Smooth muscle cell (in vitro differentiated cells): ENCODE measurements around the gene MAGED2. TPM values are rescaled to one million over a fixed set of nuclear protein-coding genes. Genes with fewer than 3 reads are reported as not detected.
"Not testable (repeated sequence)": the region's sequence is repeated elsewhere in the genome, so short reads cannot be mapped to it uniquely, and the experiment has no call there.

Source experiments
- DNase-seq: peaks from one replicate; lab custom pipeline; 2025; ENCODE audit not compliant: unreplicated experiment; lab: John Stamatoyannopoulos, UW
- H2AFZ ChIP-seq: fragments of 200-600 bp; sonication (generic); 2 replicates; pipeline ENCODE4 v1.6.0; 2016; ENCODE audit warnings: antibody characterized with exemption, low read depth, mild to moderate bottlenecking
- H3F3A ChIP-seq: fragments of 200-600 bp; sonication (generic); 2 replicates; pipeline ENCODE4 v1.6.0; 2017; ENCODE audit warnings: antibody characterized with exemption, low read depth
- H3K27ac ChIP-seq: fragments of 200-600 bp; sonication (generic); 2 replicates; pipeline ENCODE4 v1.5.1; 2016; ENCODE audit warnings: low read depth, mild to moderate bottlenecking
- H3K27me3 ChIP-seq: fragments of 200-600 bp; sonication (generic); 2 replicates; pipeline ENCODE4 v1.6.1; 2016; ENCODE audit warnings: low read depth, mild to moderate bottlenecking
- H3K36me3 ChIP-seq: fragments of 200-600 bp; sonication (generic); 2 replicates; pipeline ENCODE4 v1.5.1; 2016; ENCODE audit warnings: low read depth
- H3K4me1 ChIP-seq: fragments of 200-600 bp; sonication (generic); 2 replicates; pipeline ENCODE4 v1.5.1; 2016; ENCODE audit warnings: low read depth
- H3K4me2 ChIP-seq: fragments of 200-600 bp; sonication (generic); 2 replicates; pipeline ENCODE4 v1.6.0; 2016; ENCODE audit warnings: mild to moderate bottlenecking
- H3K4me3 ChIP-seq: fragments of 200-600 bp; sonication (generic); 2 replicates; pipeline ENCODE4 v1.5.1; 2016; ENCODE audit warnings: mild to moderate bottlenecking
- H3K79me2 ChIP-seq: fragments of 200-600 bp; sonication (generic); 2 replicates; pipeline ENCODE4 v1.6.0; 2016; ENCODE audit warnings: low read depth, mild to moderate bottlenecking
- H3K9ac ChIP-seq: fragments of 200-600 bp; sonication (generic); 2 replicates; pipeline ENCODE4 v1.6.0; 2016; ENCODE audit warnings: low read depth
- H3K9me3 ChIP-seq: fragments of 200-600 bp; sonication (generic); replicated peaks from 2 replicates; pipeline ENCODE4 v1.5.1; 2016; ENCODE audit warnings: low read depth
- H4K20me1 ChIP-seq: fragments of 200-600 bp; sonication (generic); 2 replicates; pipeline ENCODE4 v1.6.0; 2016; ENCODE audit warnings: low read depth
- WGBS: methylation state at CpG from one replicate; pipeline ENCODE4 v1.1.7; 2016; ENCODE audit warnings: low lambda C conversion rate; 5-methylcytosine and 5-hydroxymethylcytosine counted together
- polyA plus RNA-seq: library from polyadenylated mRNA; unstranded; fragments of >200 nt; fragmentation: Nextera tagmentation; extraction: Ambion mirVana; gene quantifications from 2 replicates; pipeline ENCODE4 v1.2.1, GENCODE V29; 2016
- total RNA-seq: library from RNA; depleted of rRNA; stranded (reverse); fragments of >200 nt; gene quantifications from 2 replicates; pipeline ENCODE4 v1.2.3, GENCODE V29; 2014
- TF ChIP-seq, protein P1 (sequence below): fragments of 200-600 bp; sonication (generic); IDR thresholded peaks from 2 replicates; pipeline ENCODE4 v1.5.1; 2017; ENCODE audit warnings: borderline replicate concordance, mild to moderate bottlenecking, antibody characterized with exemption; ENCODE audit not compliant: insufficient read depth, poor library complexity, severe bottlenecking

Gene MAGED2
- total and polyA plus RNA-seq, 2 experiments from 2014 or later = 488 to 741 TPM

DNA sequence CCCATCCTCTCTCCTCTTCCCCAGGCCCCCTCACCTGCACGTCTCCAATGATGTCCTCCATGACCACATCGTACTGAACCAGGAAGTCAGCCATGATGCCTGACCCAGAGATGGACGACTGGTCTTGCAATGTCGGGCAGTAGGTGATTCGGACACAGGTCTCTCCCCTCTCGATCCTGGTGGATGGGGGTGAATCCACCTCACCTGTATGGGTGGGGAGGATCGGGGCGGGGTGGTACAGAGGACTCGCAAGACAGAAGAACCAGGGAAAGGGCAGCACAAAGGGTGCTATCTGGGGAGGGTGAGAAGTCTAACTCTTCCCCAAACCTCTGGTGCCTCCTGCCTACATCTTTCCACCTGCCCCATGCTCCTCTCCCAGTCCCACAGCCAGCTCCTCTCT, 19.1 kb upstream of the MAGED2 start:
- no peak for DNase-seq
- H3K27ac ChIP-seq = no peak overlapping the region
- TF ChIP-seq, protein P1, sequence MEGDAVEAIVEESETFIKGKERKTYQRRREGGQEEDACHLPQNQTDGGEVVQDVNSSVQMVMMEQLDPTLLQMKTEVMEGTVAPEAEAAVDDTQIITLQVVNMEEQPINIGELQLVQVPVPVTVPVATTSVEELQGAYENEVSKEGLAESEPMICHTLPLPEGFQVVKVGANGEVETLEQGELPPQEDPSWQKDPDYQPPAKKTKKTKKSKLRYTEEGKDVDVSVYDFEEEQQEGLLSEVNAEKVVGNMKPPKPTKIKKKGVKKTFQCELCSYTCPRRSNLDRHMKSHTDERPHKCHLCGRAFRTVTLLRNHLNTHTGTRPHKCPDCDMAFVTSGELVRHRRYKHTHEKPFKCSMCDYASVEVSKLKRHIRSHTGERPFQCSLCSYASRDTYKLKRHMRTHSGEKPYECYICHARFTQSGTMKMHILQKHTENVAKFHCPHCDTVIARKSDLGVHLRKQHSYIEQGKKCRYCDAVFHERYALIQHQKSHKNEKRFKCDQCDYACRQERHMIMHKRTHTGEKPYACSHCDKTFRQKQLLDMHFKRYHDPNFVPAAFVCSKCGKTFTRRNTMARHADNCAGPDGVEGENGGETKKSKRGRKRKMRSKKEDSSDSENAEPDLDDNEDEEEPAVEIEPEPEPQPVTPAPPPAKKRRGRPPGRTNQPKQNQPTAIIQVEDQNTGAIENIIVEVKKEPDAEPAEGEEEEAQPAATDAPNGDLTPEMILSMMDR = no peak
- H3F3A ChIP-seq = no peaks in the 10 kb centered on the region
- no peak overlapping the region for H3K9ac ChIP-seq
- no peak overlapping the region for H3K4me2 ChIP-seq
- H3K4me3 ChIP-seq = no peak overlapping the region
- no peaks in the 10 kb centered on the region for H3K36me3 ChIP-seq
- no peaks in the 10 kb centered on the region for H3K9me3 ChIP-seq
- no peaks in the 10 kb centered on the region for H3K27me3 ChIP-seq
- H4K20me1 ChIP-seq = no peaks in the 10 kb centered on the region
- no peak overlapping the region for H2AFZ ChIP-seq
- WGBS = 84% methylated on average over 9 of the region's 9 CpGs
- H3K4me1 ChIP-seq = no peaks in the 10 kb centered on the region
- H3K79me2 ChIP-seq = no peaks in the 10 kb centered on the region

- not testable (repeated sequence) for H3K27me3 ChIP-seq, H3K27ac ChIP-seq, H3K4me3 ChIP-seq, H3K4me1 ChIP-seq, H3K79me2 ChIP-seq, H3K9me3 ChIP-seq, H3F3A ChIP-seq, H3K9ac ChIP-seq, H2AFZ ChIP-seq, H3K4me2 ChIP-seq, H4K20me1 ChIP-seq, DNase-seq, H3K36me3 ChIP-seq
- WGBS = 62% methylated on average over 5 of the region's 5 CpGs
Observed at GRCh38 chrX:54789405-54789804, 18.1 kb upstream of the MAGED2 start.

- Histone ChIP-seq H3K36me3 (no peaks in the 10 kb centered on the region), H4K20me1 (no peaks in the 10 kb centered on the region), H2AFZ (no peak overlapping the region), H3K27ac (no peak overlapping the region), H3K27me3 (no peaks in the 10 kb centered on the region), H3K9ac (no peak overlapping the region), H3K4me2 (no peak overlapping the region), H3K79me2 (no peaks in the 10 kb centered on the region), H3F3A (no peaks in the 10 kb centered on the region), H3K4me3 (no peak overlapping the region), H3K4me1 (no peaks in the 10 kb centered on the region), H3K9me3 (no peaks in the 10 kb centered on the region)
- DNase-seq = no peak
- 57% methylated on average over 1 of the region's 1 CpG for WGBS
- TF ChIP-seq, protein P1 = no peak
Observed at GRCh38 chrX:54794028-54794427, 13.5 kb upstream of the MAGED2 start.

DNA sequence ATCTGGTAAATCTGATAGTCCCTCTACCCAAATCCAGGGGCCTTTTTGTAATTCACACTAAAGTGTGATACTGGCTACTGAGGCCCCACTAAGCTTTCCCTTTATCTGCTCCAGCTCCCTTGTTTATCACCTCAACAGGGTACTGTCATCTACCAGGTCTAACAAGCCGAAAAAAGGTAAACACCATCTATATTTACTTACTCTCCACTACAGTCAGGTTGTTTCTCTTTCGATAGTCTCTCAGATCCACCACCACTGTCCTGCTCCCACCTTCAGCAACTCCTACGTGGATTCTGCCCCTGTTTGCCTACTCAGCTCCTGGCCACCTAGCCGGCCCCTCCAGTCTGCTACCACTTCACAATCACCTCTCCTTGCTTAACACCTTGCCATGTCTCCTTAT, 12.8 kb upstream of the MAGED2 start:
- no peaks in the 10 kb centered on the region for H3F3A ChIP-seq
- no peaks in the 10 kb centered on the region for H4K20me1 ChIP-seq
- no peaks in the 10 kb centered on the region for H3K79me2 ChIP-seq
- DNase-seq = no peak
- no peak overlapping the region for H3K4me3 ChIP-seq
- H3K9me3 ChIP-seq = no peaks in the 10 kb centered on the region
- no peaks in the 10 kb centered on the region for H3K36me3 ChIP-seq
- TF ChIP-seq, protein P1 = no peak
- H3K9ac ChIP-seq = no peak overlapping the region
- no peaks in the 10 kb centered on the region for H3K27me3 ChIP-seq
- no peaks in the 10 kb centered on the region for H3K4me1 ChIP-seq
- WGBS = 78% methylated on average over 4 of the region's 4 CpGs
- no peak overlapping the region for H3K27ac ChIP-seq
- H3K4me2 ChIP-seq = no peak overlapping the region
- H2AFZ ChIP-seq = no peak overlapping the region
